Measurements from ENCODE around the gene CDC42EP4.

The CDC42EP4 gene

GRCh38 chr17:73247726-73248125 lies 64.1 kb downstream of the CDC42EP4 start:
- no peak for DNase-seq

- DNase-seq = no peak
Observed at GRCh38 chr17:73240561-73240960, 71.2 kb downstream of the CDC42EP4 start.

GRCh38 chr17:73237714-73238113 lies 74.1 kb downstream of the CDC42EP4 start:
- no peak for DNase-seq

- DNase-seq = no peak
Observed at GRCh38 chr17:73234736-73235135, 77.1 kb downstream of the CDC42EP4 start.

All from CD4-positive, alpha-beta T cell treated with Interleukin-15 for 1 hour (primary cell).